GM23248 (cell line): Measurements from ENCODE around the gene SVIP.

Experiments
- EZH2 ChIP-seq: fragments of 200-600 bp; sonication (generic); IDR thresholded peaks from 2 replicates; pipeline ENCODE4 v1.6.1; 2018; ENCODE audit warnings: antibody characterized with exemption, mild to moderate bottlenecking; ENCODE audit not compliant: insufficient read depth, poor library complexity, severe bottlenecking
- EZH2phosphoT487 ChIP-seq: fragments of 200-600 bp; sonication (generic); IDR thresholded peaks from 2 replicates; pipeline ENCODE4 v1.6.1; 2018; ENCODE audit warnings: antibody characterized with exemption, moderate library complexity, mild to moderate bottlenecking, low read depth; ENCODE audit not compliant: insufficient read depth

DNA sequence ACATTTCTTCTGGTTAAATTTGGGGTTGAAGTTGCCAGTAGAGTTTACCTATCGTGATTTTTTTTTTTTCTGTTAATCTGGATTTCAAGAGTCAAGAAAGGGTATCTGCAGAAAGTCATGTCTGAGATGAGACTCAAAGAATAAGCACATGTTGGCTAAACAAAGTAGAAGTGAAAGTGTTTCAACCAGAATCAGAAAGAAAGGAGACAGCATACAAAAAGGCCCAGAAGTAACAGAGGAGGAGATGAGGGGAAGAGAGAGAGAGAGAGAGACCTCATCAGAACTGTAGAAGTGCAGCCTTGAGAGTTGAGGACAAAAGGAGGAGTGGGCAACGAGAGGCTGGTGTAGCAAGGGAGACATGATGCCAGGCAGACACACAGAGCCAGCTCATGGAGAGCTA, 54.9 kb downstream of the SVIP start:
- TF ChIP-seq EZH2 (no peak), EZH2phosphoT487 (no peak)
